Activated CD8-positive, alpha-beta T cell treated with anti-CD3 and anti-CD28 coated beads for 36 hours (primary cell): Measurements from ENCODE around the gene PDXP. TPM values are rescaled to one million over a fixed set of nuclear protein-coding genes. Genes with fewer than 3 reads are reported as not detected.

Source experiments
- ATAC-seq: fragments of 200-7000 bp; cut with Tn5 transposase; one replicate; pipeline ENCODE4 v1.10.0; 2021; ENCODE audit warnings: mild to moderate bottlenecking, moderate library complexity
- CTCF ChIA-PET: fragments of 350-600 bp; sonication (Branson Sonifier 250); formaldehyde crosslinking; loops from one replicate; lab custom pipeline; 2021; ENCODE audit warnings: antibody characterized with exemption; lab: Charles Lee
- POLR2A ChIA-PET: fragments of 350-600 bp; sonication (Branson Sonifier 250); formaldehyde crosslinking; loops from one replicate; lab custom pipeline; 2021; ENCODE audit warnings: antibody characterized with exemption; lab: Charles Lee
- DNase-seq: peaks from one replicate; pipeline ENCODE4 v3.0.0-alpha.2; 2020
- H3K27ac Mint-ChIP-seq: one replicate; pipeline ENCODE4 v1.8.0; 2021; ENCODE audit warnings: mild to moderate bottlenecking, mixed read lengths
- H3K27me3 Mint-ChIP-seq: one replicate; pipeline ENCODE4 v1.8.0; 2021; ENCODE audit warnings: mixed read lengths
- H3K36me3 Mint-ChIP-seq: one replicate; pipeline ENCODE4 v1.8.0; 2021; ENCODE audit warnings: low read depth, mixed read lengths
- H3K4me1 Mint-ChIP-seq: one replicate; pipeline ENCODE4 v1.8.0; 2021; ENCODE audit warnings: low read depth, mixed read lengths
- H3K4me3 Mint-ChIP-seq: one replicate; pipeline ENCODE4 v1.8.0; 2021; ENCODE audit warnings: mild to moderate bottlenecking, moderate library complexity, mixed read lengths
- H3K9me3 Mint-ChIP-seq: one replicate; pipeline ENCODE4 v1.8.0; 2021; ENCODE audit warnings: mixed read lengths
- intact Hi-C: fragments of 100-400 bp; cut with micrococcal nuclease; formaldehyde crosslinking; loops from one replicate; pipeline ENCODE4 v1.10.0; 2022
- total RNA-seq, 2 experiments: library from RNA; stranded (reverse); gene quantifications; one replicate each; pipeline ENCODE4 v1.2.3, GENCODE V29; 2021
- TF ChIP-seq, protein P1 (sequence below): fragments of 200-600 bp; IDR thresholded peaks from one replicate; pipeline ENCODE4 v1.8.0; 2022; ENCODE audit warnings: antibody characterized with exemption, mild to moderate bottlenecking

The PDXP gene
- total RNA-seq, 2 experiments from 2014 or later: 51.3 to 51.5 TPM

DNA sequence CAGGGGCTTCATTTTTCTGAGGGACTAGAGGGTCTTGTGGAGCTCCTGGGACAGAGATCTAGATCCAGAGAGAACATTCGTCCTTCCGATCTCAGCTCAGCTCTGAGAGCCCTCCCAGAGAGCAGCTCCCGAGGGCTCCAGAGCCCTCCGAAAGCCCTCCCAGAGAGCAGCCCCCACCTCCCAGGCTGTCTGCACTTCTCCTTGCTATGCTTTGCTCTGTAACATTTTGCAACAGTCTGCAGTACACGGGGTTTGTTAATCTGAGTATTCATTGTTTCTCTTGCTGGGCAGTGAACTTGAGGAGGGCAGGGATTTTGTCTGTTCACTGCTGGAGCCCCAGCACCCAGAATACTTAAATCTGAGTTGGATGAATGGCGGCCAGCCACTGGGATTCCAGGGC is 47.3 kb upstream of the PDXP start:
- POLR2A ChIA-PET: interaction anchor here (3.6 kb wide), 1 partner anchor 8 kb away, joined by 28 read pairs; no protein-coding TSS in a partner anchor
- no peak overlapping the region for H3K4me3 Mint-ChIP-seq

DNA sequence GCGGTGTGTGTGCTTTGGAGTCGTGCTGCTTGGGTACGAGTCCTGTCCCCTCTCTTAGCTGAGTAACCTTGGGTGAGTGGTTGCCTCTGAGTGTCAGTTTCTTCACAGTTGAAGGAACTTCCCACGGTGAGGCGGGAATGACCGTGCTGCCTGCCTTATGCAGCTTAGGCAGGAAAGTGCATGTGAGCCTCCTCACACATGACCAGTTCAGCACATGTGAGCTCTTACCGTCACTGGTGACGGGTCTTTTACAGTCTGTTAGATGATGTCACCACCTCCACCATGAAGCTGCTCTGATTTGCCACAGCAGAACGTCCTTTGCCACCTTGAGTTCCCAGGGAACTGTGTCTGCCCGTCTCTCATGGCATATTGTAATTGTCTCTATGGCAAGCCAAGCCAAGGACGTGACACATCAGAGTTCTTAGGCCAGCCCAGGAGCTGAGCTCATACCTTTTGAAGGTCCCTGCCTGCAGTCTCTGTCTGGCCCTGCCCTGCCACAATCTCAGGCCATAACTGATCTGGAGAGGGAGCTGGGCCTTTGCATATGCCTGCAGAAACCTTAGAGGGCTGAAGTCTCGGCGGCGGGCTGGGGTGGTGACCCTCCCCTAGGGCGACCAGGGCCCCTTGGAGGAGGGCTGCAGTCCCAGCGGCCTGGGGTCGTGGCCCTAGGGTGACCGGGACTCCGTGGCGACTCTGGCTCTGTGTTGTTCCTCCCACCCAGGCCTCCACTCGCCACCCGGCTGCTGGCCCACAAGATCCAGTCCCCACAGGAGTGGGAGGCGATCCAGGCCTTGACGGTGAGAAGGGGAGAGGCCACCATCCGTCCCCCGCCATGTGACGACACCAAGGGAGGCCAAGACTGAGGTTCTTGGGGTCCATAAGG is 42.1 kb upstream of the PDXP start:
- ATAC-seq (no peak), DNase-seq (no peak)
- POLR2A ChIA-PET: interaction anchor here (1.3 to 2.0 kb wide), 2 partner anchors 10 to 22 kb away, joined by 4 to 6 read pairs; no protein-coding TSS in a partner anchor
- Mint-ChIP-seq H3K4me1 (peaks cover 4% of the 10 kb centered on the region), H3K27ac (no peak overlapping the region), H3K36me3 (peaks cover 8% of the 10 kb centered on the region), H3K9me3 (no peaks in the 10 kb centered on the region), H3K27me3 (no peaks in the 10 kb centered on the region), H3K4me3 (no peak overlapping the region)
- intact Hi-C loops: no loop called here
- TF ChIP-seq, protein P1, sequence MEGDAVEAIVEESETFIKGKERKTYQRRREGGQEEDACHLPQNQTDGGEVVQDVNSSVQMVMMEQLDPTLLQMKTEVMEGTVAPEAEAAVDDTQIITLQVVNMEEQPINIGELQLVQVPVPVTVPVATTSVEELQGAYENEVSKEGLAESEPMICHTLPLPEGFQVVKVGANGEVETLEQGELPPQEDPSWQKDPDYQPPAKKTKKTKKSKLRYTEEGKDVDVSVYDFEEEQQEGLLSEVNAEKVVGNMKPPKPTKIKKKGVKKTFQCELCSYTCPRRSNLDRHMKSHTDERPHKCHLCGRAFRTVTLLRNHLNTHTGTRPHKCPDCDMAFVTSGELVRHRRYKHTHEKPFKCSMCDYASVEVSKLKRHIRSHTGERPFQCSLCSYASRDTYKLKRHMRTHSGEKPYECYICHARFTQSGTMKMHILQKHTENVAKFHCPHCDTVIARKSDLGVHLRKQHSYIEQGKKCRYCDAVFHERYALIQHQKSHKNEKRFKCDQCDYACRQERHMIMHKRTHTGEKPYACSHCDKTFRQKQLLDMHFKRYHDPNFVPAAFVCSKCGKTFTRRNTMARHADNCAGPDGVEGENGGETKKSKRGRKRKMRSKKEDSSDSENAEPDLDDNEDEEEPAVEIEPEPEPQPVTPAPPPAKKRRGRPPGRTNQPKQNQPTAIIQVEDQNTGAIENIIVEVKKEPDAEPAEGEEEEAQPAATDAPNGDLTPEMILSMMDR: no peak
- CTCF ChIA-PET: interaction anchor here (1.4 to 41.4 kb wide), 3 partner anchors 9 to 40 kb away, joined by 4 to 1770 read pairs (median 20); partner anchors contain the start of genes LGALS1, NOL12, PDXP and SH3BP1

More for the DNA sequence above, 47.3 kb upstream of the PDXP start:
- H3K27ac Mint-ChIP-seq: peak overlapping the region; percentile 53
- TF ChIP-seq, protein P1: no peak
- no peaks in the 10 kb centered on the region for H3K9me3 Mint-ChIP-seq
- no peak for DNase-seq
- ATAC-seq: no peak
- peaks cover 7% of the 10 kb centered on the region for H3K36me3 Mint-ChIP-seq
- CTCF ChIA-PET: interaction anchor here (1.2 to 41.4 kb wide), 3 partner anchors 16 to 45 kb away, joined by 3 to 1770 read pairs (median 119); partner anchors contain the start of genes LGALS1, NOL12, PDXP and SH3BP1
- peaks cover 29% of the 10 kb centered on the region for H3K4me1 Mint-ChIP-seq
- intact Hi-C loops: no loop called here
- H3K27me3 Mint-ChIP-seq: no peaks in the 10 kb centered on the region

DNA sequence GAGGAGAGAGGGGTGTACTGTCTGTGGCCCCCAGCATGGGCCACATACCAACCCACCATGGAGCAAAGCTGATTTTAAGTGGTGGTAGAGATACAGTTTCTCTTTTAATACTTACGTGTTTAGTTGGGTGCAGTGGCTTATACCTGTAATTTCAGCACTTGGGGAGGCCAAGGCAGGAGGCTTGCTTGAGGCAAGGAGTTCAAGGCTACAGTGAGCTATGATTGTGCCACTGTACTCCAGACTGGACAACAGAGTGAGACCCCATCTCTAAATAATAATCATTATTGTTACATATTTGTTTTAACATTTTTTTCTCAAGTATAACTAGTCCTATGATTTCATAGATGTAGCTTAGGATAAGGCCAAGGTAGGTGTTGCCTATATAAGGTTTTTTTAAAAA is 41.1 kb upstream of the PDXP start:
- Mint-ChIP-seq H3K4me3 (no peak overlapping the region), H3K9me3 (no peaks in the 10 kb centered on the region), H3K36me3 (peaks cover 8% of the 10 kb centered on the region), H3K4me1 (peaks cover 3% of the 10 kb centered on the region), H3K27me3 (no peaks in the 10 kb centered on the region), H3K27ac (no peak overlapping the region)
- POLR2A ChIA-PET: interaction anchor here (1.0 to 5.0 kb wide), 5 partner anchors 8 to 63 kb away, joined by 4 to 28 read pairs (median 4); partner anchors contain the start of gene GGA1
- ATAC-seq (no peak), DNase-seq (no peak)
- intact Hi-C loops: no loop called here
- CTCF ChIA-PET: interaction anchor here (3.3 to 41.4 kb wide), 2 partner anchors 10 to 39 kb away, joined by 20 to 1770 read pairs; partner anchors contain the start of genes LGALS1, NOL12, PDXP and SH3BP1
- TF ChIP-seq, protein P1: no peak

DNA sequence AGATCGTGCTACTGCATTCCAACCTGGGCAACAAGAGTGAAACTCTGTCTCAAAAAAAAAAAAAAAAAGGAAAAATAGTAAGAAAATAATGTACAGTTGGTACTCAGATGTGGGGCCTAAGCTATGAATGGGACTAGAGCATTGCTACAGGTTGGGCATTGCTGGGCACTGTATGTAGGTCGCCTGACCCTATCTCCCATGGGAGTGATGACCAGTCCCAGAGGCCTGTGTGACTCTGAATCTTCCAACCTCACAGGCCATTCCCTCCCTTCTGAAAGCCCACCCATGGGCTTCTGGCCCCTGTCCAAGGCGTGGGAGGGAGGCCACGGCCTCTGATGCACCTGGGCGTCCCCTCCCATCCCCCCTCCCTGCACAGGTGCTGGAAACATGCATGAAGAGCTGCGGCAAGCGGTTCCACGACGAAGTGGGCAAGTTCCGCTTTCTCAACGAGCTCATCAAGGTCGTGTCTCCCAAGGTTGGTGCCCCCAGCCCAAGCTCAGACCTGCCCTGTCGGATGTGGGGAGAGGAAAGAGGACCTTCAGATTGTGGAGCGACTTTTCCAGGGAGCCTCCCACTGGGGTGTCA is 40.4 kb upstream of the PDXP start:
- no peak overlapping the region for H3K4me3 Mint-ChIP-seq
- H3K9me3 Mint-ChIP-seq: no peaks in the 10 kb centered on the region
- DNase-seq (no peak), ATAC-seq (no peak)
- no peaks in the 10 kb centered on the region for H3K27me3 Mint-ChIP-seq
- ChIA-PET CTCF (interaction anchor here (3.3 to 41.4 kb wide), 2 partner anchors 11 to 38 kb away, joined by 20 to 1770 read pairs; partner anchors contain the start of genes LGALS1, NOL12, PDXP and SH3BP1), POLR2A (interaction anchor here (1.0 to 5.0 kb wide), 6 partner anchors 8 to 68 kb away, joined by 3 to 28 read pairs (median 4); partner anchors contain the start of genes GGA1 and NOL12)
- TF ChIP-seq, protein P1: no peak
- H3K27ac Mint-ChIP-seq: no peak overlapping the region
- H3K36me3 Mint-ChIP-seq: peaks cover 7% of the 10 kb centered on the region
- H3K4me1 Mint-ChIP-seq: no peaks in the 10 kb centered on the region
- intact Hi-C loops: no loop called here
